A673 (cell line): ENCODE measurements around the gene TPGS2. TPM values are rescaled to one million over a fixed set of nuclear protein-coding genes. Genes with fewer than 3 reads are reported as not detected.
"Not testable (repeated sequence)": the region's sequence is repeated elsewhere in the genome, so short reads cannot be mapped to it uniquely, and the experiment has no call there.

ENCODE experiments used
- BruUV-seq: library from RNA; stranded (reverse); fragments of 400-500 nt; replicated peaks from 2 replicates; lab custom pipeline; 2021; lab: Mats Ljungman, UMichigan
- CTCF ChIA-PET: fragments of 300-600 bp; sonication (Branson Sonifier 250); formaldehyde crosslinking; loops from one replicate; lab custom pipeline; 2022; ENCODE audit warnings: antibody characterized with exemption; lab: Charles Lee
- POLR2A ChIA-PET: fragments of 300-600 bp; sonication (Branson Sonifier 250); formaldehyde crosslinking; loops from one replicate; lab custom pipeline; 2022; ENCODE audit warnings: antibody characterized with exemption; ENCODE audit not compliant: low non-redundant PET; lab: Charles Lee
- DNase-seq: peaks from one replicate; pipeline ENCODE4 v3.0.0-alpha.2; 2015; ENCODE audit warnings: low spot score
- H3K27ac ChIP-seq: fragments of 200-600 bp; sonication (generic); 2 replicates; pipeline ENCODE4 v1.5.1; 2016; ENCODE audit warnings: mixed run types, low read depth, mild to moderate bottlenecking, mixed read lengths, antibody characterized with exemption, low read length; ENCODE audit not compliant: poor library complexity, severe bottlenecking
- H3K27me3 ChIP-seq: fragments of 200-600 bp; sonication (generic); replicated peaks from 2 replicates; pipeline ENCODE4 v1.6.1; 2017; ENCODE audit warnings: mixed run types, low read depth, mild to moderate bottlenecking, mixed read lengths, antibody characterized with exemption, low read length; ENCODE audit not compliant: insufficient read depth, poor library complexity
- H3K36me3 ChIP-seq: fragments of 200-600 bp; sonication (generic); 2 replicates; pipeline ENCODE4 v1.6.1; 2016; ENCODE audit warnings: mixed run types, mild to moderate bottlenecking, mixed read lengths, antibody characterized with exemption, low read length; ENCODE audit not compliant: insufficient read depth, poor library complexity, severe bottlenecking
- H3K4me1 ChIP-seq: fragments of 200-600 bp; sonication (generic); 2 replicates; pipeline ENCODE4 v1.6.1; 2017; ENCODE audit warnings: mixed run types, mild to moderate bottlenecking, mixed read lengths, antibody characterized with exemption, low read length; ENCODE audit not compliant: insufficient read depth, poor library complexity, severe bottlenecking
- H3K4me3 ChIP-seq: fragments of 200-600 bp; sonication (generic); 2 replicates; pipeline ENCODE4 v1.5.1; 2016; ENCODE audit warnings: low read depth, mixed run types, mild to moderate bottlenecking, mixed read lengths, low read length; ENCODE audit not compliant: poor library complexity, severe bottlenecking
- H3K9me3 ChIP-seq: fragments of 200-600 bp; sonication (generic); 2 replicates; pipeline ENCODE4 v1.6.1; 2016; ENCODE audit warnings: mixed run types, low read depth, mild to moderate bottlenecking, mixed read lengths, antibody characterized with exemption, low read length; ENCODE audit not compliant: poor library complexity, severe bottlenecking
- CTCF ChIP-seq: fragments of 300-800, 200-600 bp; sonication (generic); conservative IDR thresholded peaks from 2 replicates; pipeline ENCODE4 v1.5.1; 2017; ENCODE audit warnings: low read depth, mild to moderate bottlenecking, antibody characterized with exemption, low read length, moderate library complexity, mixed read lengths
- EZH2 ChIP-seq: fragments of 200-600 bp; sonication (generic); IDR thresholded peaks from 2 replicates; pipeline ENCODE4 v1.6.1; 2017; ENCODE audit warnings: borderline replicate concordance, low read depth, mild to moderate bottlenecking, mixed read lengths, antibody characterized with exemption, low read length; ENCODE audit not compliant: poor library complexity, severe bottlenecking
- intact Hi-C: fragments of 100-400 bp; cut with micrococcal nuclease; formaldehyde crosslinking; loops from one replicate; pipeline ENCODE4 v1.10.0; 2022; ENCODE audit not compliant: unreplicated experiment
- total RNA-seq: library from RNA; stranded (reverse); gene quantifications from 2 replicates; pipeline ENCODE4 v1.2.3, GENCODE V29; 2021

TPGS2 gene
- total RNA-seq, 1 experiment from 2014 or later: 106 TPM

GRCh38 chr18:36769611-36770314, 59.0 kb downstream of the TPGS2 start:
- Histone ChIP-seq H3K27me3 (no peaks in the 10 kb centered on the region), H3K4me3 (no peak overlapping the region), H3K27ac (no peak overlapping the region), H3K4me1 (peaks cover 15% of the 10 kb centered on the region), H3K36me3 (no peaks in the 10 kb centered on the region), H3K9me3 (no peaks in the 10 kb centered on the region)
- BruUV-seq: no TSS peak
- CTCF ChIA-PET: no interaction called here
- DNase-seq: peak; percentile 35
- intact Hi-C loops: no loop called here
- TF ChIP-seq CTCF (peak; percentile 72), EZH2 (no peak)
- POLR2A ChIA-PET: no interaction called here

- ChIA-PET POLR2A (no interaction called here), CTCF (no interaction called here)
- Histone ChIP-seq H3K4me3 (no peak overlapping the region), H3K27me3 (no peaks in the 10 kb centered on the region), H3K27ac (no peak overlapping the region), H3K9me3 (no peaks in the 10 kb centered on the region), H3K4me1 (peaks cover 15% of the 10 kb centered on the region), H3K36me3 (no peaks in the 10 kb centered on the region)
- TF ChIP-seq EZH2 (no peak), CTCF (no peak)
- DNase-seq: no peak
- BruUV-seq: no TSS peak
- intact Hi-C loops: no loop called here
Measured at GRCh38 chr18:36769172-36769571, 59.6 kb downstream of the TPGS2 start.

- POLR2A ChIA-PET: no interaction called here
Measured at GRCh38 chr18:36766836-36767235, 62.0 kb downstream of the TPGS2 start.

GRCh38 chr18:36762965-36763364, 65.8 kb downstream of the TPGS2 start:
- H3K36me3 ChIP-seq, H3K27ac ChIP-seq, DNase-seq, H3K27me3 ChIP-seq, intact Hi-C loops, BruUV-seq, H3K9me3 ChIP-seq, CTCF ChIA-PET, POLR2A ChIA-PET, H3K4me3 ChIP-seq: not testable (repeated sequence)
- peaks cover 10% of the 10 kb centered on the region for H3K4me1 ChIP-seq

More at GRCh38 chr18:36766836-36767235, 62.0 kb downstream of the TPGS2 start:
- no TSS peak for BruUV-seq
- H3K4me1 ChIP-seq: peaks cover 15% of the 10 kb centered on the region
- no peak for TF ChIP-seq CTCF
- TF ChIP-seq EZH2: no peak
- intact Hi-C loops: no loop called here
- CTCF ChIA-PET: no interaction called here
- DNase-seq: peak; percentile 19
- no peak overlapping the region for H3K4me3 ChIP-seq
- no peaks in the 10 kb centered on the region for H3K9me3 ChIP-seq
- H3K27ac ChIP-seq: no peak overlapping the region
- H3K27me3 ChIP-seq: no peaks in the 10 kb centered on the region
- H3K36me3 ChIP-seq: no peaks in the 10 kb centered on the region
